ENCODE results near the gene FRMD5. TPM values are rescaled to one million over a fixed set of nuclear protein-coding genes. Genes with fewer than 3 reads are reported as not detected.

Gene FRMD5
- total and polyA plus RNA-seq, 2 donors from 2014 or later, result 0.32 to 0.41 TPM

- Histone ChIP-seq H3K9ac (ENCODE audit: low read length in 3 of 3) (no peak overlapping the region), H3K9me3 (ENCODE audit: control insufficient read depth in 2 of 3, insufficient read depth in 1 of 3, low read length in 3 of 3) (no peaks in the 10 kb centered on the region), H3K36me3 (ENCODE audit: control insufficient read depth in 2 of 3, insufficient read depth in 3 of 3, low read length in 3 of 3) (no peaks in the 10 kb centered on the region), H3K4me3 (ENCODE audit: low read length in 3 of 3) (no peak overlapping the region), H3K4me1 (ENCODE audit: control insufficient read depth in 2 of 3, insufficient read depth in 2 of 3, low read depth in 1 of 3, low read length in 3 of 3) (no peaks in the 10 kb centered on the region), H3K27me3 (ENCODE audit: control insufficient read depth, insufficient read depth, low read length) (no peaks in the 10 kb centered on the region), H3K27ac (ENCODE audit: low read depth in 2 of 2, low read length in 2 of 2) (no peak overlapping the region)
- intact Hi-C loops (cut with DNase I), result no loop called here
- DNase-seq (no peak), FAIRE-seq (no peak)
- TF ChIP-seq CTCF (IDR thresholded peaks at IDR 0.05; ENCODE audit: borderline replicate concordance, extremely low read depth, insufficient read depth), result no peak
Measured at GRCh38 chr15:43905755-43906154, 289.3 kb downstream of the FRMD5 start.

- Histone ChIP-seq H3K9me3 (ENCODE audit: control insufficient read depth in 2 of 3, insufficient read depth in 1 of 3, low read length in 3 of 3) (no peaks in the 10 kb centered on the region), H3K36me3 (ENCODE audit: control insufficient read depth in 2 of 3, insufficient read depth in 3 of 3, low read length in 3 of 3) (no peaks in the 10 kb centered on the region), H3K27me3 (ENCODE audit: control insufficient read depth, insufficient read depth, low read length) (no peaks in the 10 kb centered on the region), H3K9ac (ENCODE audit: low read length in 3 of 3) (no peak overlapping the region), H3K27ac (ENCODE audit: low read depth in 2 of 2, low read length in 2 of 2) (no peak overlapping the region), H3K4me3 (ENCODE audit: low read length in 3 of 3) (no peak overlapping the region), H3K4me1 (ENCODE audit: control insufficient read depth in 2 of 3, insufficient read depth in 2 of 3, low read depth in 1 of 3, low read length in 3 of 3) (no peaks in the 10 kb centered on the region)
- DNase-seq (peak in 4 of 5 donors; percentile 78 to 85 (median 82)), FAIRE-seq (no peak)
- peak; percentile 83 for TF ChIP-seq CTCF (IDR thresholded peaks at IDR 0.05; ENCODE audit: borderline replicate concordance, extremely low read depth, insufficient read depth)
- intact Hi-C loops (cut with DNase I), result no loop called here
Measured at GRCh38 chr15:43903864-43904290, 291.2 kb downstream of the FRMD5 start.

- Histone ChIP-seq H3K9me3 (ENCODE audit: control insufficient read depth in 2 of 3, insufficient read depth in 1 of 3, low read length in 3 of 3) (no peaks in the 10 kb centered on the region), H3K36me3 (ENCODE audit: control insufficient read depth in 2 of 3, insufficient read depth in 3 of 3, low read length in 3 of 3) (no peaks in the 10 kb centered on the region), H3K27me3 (ENCODE audit: control insufficient read depth, insufficient read depth, low read length) (no peaks in the 10 kb centered on the region), H3K4me1 (ENCODE audit: control insufficient read depth in 2 of 3, insufficient read depth in 2 of 3, low read depth in 1 of 3, low read length in 3 of 3) (no peaks in the 10 kb centered on the region), H3K9ac (ENCODE audit: low read length in 3 of 3) (no peak overlapping the region), H3K27ac (ENCODE audit: low read depth in 2 of 2, low read length in 2 of 2) (no peak overlapping the region), H3K4me3 (ENCODE audit: low read length in 3 of 3) (no peak overlapping the region)
- no peak for FAIRE-seq
- no peak for TF ChIP-seq CTCF (IDR thresholded peaks at IDR 0.05; ENCODE audit: borderline replicate concordance, extremely low read depth, insufficient read depth)
- DNase-seq, result peak in 4 of 5 donors; percentile 36 to 56 (median 53)
- intact Hi-C loops (cut with DNase I), result no loop called here
Measured at GRCh38 chr15:43901495-43901894, 293.6 kb downstream of the FRMD5 start.

GRCh38 chr15:43900996-43901395 lies 294.1 kb downstream of the FRMD5 start:
- H3K4me3 ChIP-seq (ENCODE audit: low read length in 3 of 3), result no peak overlapping the region
- intact Hi-C loops (cut with DNase I), result no loop called here
- DNase-seq (no peak), FAIRE-seq (no peak)
- H3K27ac ChIP-seq (ENCODE audit: low read depth in 2 of 2, low read length in 2 of 2), result no peak overlapping the region
- no peaks in the 10 kb centered on the region for H3K4me1 ChIP-seq (ENCODE audit: control insufficient read depth in 2 of 3, insufficient read depth in 2 of 3, low read depth in 1 of 3, low read length in 3 of 3)
- H3K27me3 ChIP-seq (ENCODE audit: control insufficient read depth, insufficient read depth, low read length), result no peaks in the 10 kb centered on the region
- no peak for TF ChIP-seq CTCF (IDR thresholded peaks at IDR 0.05; ENCODE audit: borderline replicate concordance, extremely low read depth, insufficient read depth)
- H3K36me3 ChIP-seq (ENCODE audit: control insufficient read depth in 2 of 3, insufficient read depth in 3 of 3, low read length in 3 of 3), result no peaks in the 10 kb centered on the region
- no peaks in the 10 kb centered on the region for H3K9me3 ChIP-seq (ENCODE audit: control insufficient read depth in 2 of 3, insufficient read depth in 1 of 3, low read length in 3 of 3)
- H3K9ac ChIP-seq (ENCODE audit: low read length in 3 of 3), result no peak overlapping the region
